Lung (tissue), 12 donors: ENCODE data around the gene USP6. TPM values are rescaled to one million over a fixed set of nuclear protein-coding genes. Genes with fewer than 3 reads are reported as not detected.

Source experiments
- ATAC-seq: fragments of 200-7000 bp; cut with Tn5 transposase; one replicate; pipeline ENCODE4 v1.9.1; 2020; ENCODE audit warnings: moderate number of reproducible peaks; ENCODE audit not compliant: insufficient read depth, low FRiP score
- DNase-seq, 3 donors: peaks; one replicate each; pipeline ENCODE4 v3.0.0-alpha.2; 2013 to 2017
- H3K27ac ChIP-seq, 2 donors: one replicate each; pipeline ENCODE4 v1.5.1; 2013; ENCODE audit warnings: mild to moderate bottlenecking in 2 of 2, moderate library complexity in 2 of 2, control low read depth in 1 of 2, inconsistent platforms in 1 of 2, low read depth in 1 of 2, low read length in 1 of 2
- H3K27me3 ChIP-seq, 3 donors: one replicate each; pipeline ENCODE4 v1.5.1; 2013; ENCODE audit warnings: low read length in 2 of 3; ENCODE audit not compliant: control insufficient read depth in 3 of 3, insufficient read depth in 3 of 3
- H3K36me3 ChIP-seq, 4 donors: one replicate each; pipeline ENCODE4 v1.5.1; 2013; ENCODE audit warnings: low read length in 4 of 4, mild to moderate bottlenecking in 1 of 4, moderate library complexity in 1 of 4; ENCODE audit not compliant: control insufficient read depth in 4 of 4, insufficient read depth in 4 of 4
- H3K4me1 ChIP-seq, 5 donors: one replicate each; pipeline ENCODE4 v1.5.1; 2013; ENCODE audit warnings: low read length in 5 of 5, mild to moderate bottlenecking in 2 of 5, moderate library complexity in 1 of 5; ENCODE audit not compliant: control insufficient read depth in 5 of 5, insufficient read depth in 5 of 5
- H3K4me3 ChIP-seq: one replicate; pipeline ENCODE4 v1.5.1; 2013; ENCODE audit warnings: mild to moderate bottlenecking, control low read depth, moderate library complexity
- H3K9ac ChIP-seq, 2 donors: one replicate each; pipeline ENCODE4 v1.5.1; 2013; ENCODE audit warnings: low read length in 2 of 2, control low read depth in 1 of 2; ENCODE audit not compliant: insufficient read depth in 1 of 2
- H3K9me3 ChIP-seq, 4 donors: one replicate each; pipeline ENCODE4 v1.5.1; 2013; ENCODE audit warnings: low read length in 3 of 4, mild to moderate bottlenecking in 1 of 4, moderate library complexity in 1 of 4; ENCODE audit not compliant: control insufficient read depth in 4 of 4, insufficient read depth in 3 of 4
- WGBS, 2 donors: extraction: QIAGEN DNeasy Blood & Tissue Kit; methylation state at CpG; one replicate each; pipeline ENCODE4 v1.1.7; 2013; 5-methylcytosine and 5-hydroxymethylcytosine counted together
- polyA plus RNA-seq, 2 donors: library from polyadenylated mRNA; stranded (reverse); fragments of 200-250 nt; gene quantifications; one replicate each; pipeline ENCODE4 v1.2.1, GENCODE V29; 2013
- total RNA-seq, 2 donors: library from RNA; depleted of rRNA in 1 of 2; stranded (reverse); fragments of >200 nt in 1 of 2; gene quantifications; one replicate each; pipeline ENCODE4 v1.2.1, GENCODE V29; 2014 to 2021
- TF ChIP-seq, protein P1 (sequence below): IDR thresholded peaks from 2 replicates; pipeline ENCODE4 v1.5.1; 2012; ENCODE audit warnings: mild to moderate bottlenecking; ENCODE audit errors: control extremely low read depth, extremely low read depth
- donor health status: control.
- donor health status: control.
- donor health status: Bipolar disorder and iron deficiency.
- donor health status: healthy.
- donor health status: DM: yes; HTN: yes; CAD: no.

The USP6 gene
- total and polyA plus RNA-seq, 4 donors: 0.05 to 0.46 (median 0.21) TPM

DNA sequence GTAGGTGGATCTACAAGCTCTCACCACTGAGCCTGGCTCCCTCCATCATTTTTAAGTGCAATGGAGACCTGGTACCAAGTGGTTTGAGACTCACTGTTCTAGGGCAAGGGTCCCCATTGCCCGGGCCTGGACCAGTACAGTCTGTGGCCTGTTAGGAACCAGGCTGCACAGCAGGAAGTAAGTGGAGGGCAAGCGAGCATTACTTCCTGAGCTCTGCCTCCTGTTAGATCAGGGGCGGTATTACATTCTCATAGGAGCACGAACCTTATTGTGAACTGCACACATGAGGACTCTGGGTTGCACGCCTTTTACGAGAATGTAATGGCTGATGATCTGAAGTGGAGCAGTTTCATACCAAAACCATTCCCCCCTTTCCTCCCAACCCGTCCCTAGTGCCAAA, 82.6 kb downstream of the USP6 start:
- Histone ChIP-seq H3K9me3 (no peaks in the 10 kb centered on the region), H3K4me1 (no peaks in the 10 kb centered on the region), H3K27me3 (no peaks in the 10 kb centered on the region), H3K4me3 (no peak overlapping the region), H3K9ac (no peak overlapping the region), H3K27ac (no peak overlapping the region), H3K36me3 (no peaks in the 10 kb centered on the region)
- 71 to 88% methylated on average over 7 of the region's 7 CpGs for WGBS, 2 donors
- TF ChIP-seq, protein P1, sequence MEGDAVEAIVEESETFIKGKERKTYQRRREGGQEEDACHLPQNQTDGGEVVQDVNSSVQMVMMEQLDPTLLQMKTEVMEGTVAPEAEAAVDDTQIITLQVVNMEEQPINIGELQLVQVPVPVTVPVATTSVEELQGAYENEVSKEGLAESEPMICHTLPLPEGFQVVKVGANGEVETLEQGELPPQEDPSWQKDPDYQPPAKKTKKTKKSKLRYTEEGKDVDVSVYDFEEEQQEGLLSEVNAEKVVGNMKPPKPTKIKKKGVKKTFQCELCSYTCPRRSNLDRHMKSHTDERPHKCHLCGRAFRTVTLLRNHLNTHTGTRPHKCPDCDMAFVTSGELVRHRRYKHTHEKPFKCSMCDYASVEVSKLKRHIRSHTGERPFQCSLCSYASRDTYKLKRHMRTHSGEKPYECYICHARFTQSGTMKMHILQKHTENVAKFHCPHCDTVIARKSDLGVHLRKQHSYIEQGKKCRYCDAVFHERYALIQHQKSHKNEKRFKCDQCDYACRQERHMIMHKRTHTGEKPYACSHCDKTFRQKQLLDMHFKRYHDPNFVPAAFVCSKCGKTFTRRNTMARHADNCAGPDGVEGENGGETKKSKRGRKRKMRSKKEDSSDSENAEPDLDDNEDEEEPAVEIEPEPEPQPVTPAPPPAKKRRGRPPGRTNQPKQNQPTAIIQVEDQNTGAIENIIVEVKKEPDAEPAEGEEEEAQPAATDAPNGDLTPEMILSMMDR: no peak
- DNase-seq (no peak), ATAC-seq (no peak)

DNA sequence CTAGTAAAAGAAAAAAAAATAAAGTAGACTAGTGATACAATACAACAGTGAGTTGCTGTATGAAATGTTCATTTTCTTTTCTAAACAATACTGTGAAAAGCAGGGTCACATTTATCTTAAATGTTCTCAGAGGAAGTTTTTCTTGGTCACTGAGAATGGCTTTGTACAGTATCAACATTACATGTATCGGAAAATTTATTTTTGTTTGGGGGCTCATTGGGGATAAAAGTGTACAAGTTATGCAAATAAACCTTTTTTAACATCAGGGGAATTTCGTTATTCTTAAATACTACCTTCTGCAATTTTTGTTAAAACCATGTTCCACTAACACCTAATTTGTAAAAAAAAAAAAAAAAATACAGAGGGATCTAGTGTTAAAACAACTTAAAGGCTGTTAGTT, 84.5 kb downstream of the USP6 start:
- Histone ChIP-seq H3K4me1 (no peaks in the 10 kb centered on the region), H3K36me3 (no peaks in the 10 kb centered on the region), H3K27me3 (no peaks in the 10 kb centered on the region), H3K9ac (no peak overlapping the region), H3K4me3 (no peak overlapping the region), H3K9me3 (no peaks in the 10 kb centered on the region), H3K27ac (no peak overlapping the region)
- DNase-seq (no peak), ATAC-seq (no peak)
- TF ChIP-seq, protein P1: no peak
- WGBS, 2 donors: 48 to 50% methylated on average over 2 of the region's 2 CpGs

DNA sequence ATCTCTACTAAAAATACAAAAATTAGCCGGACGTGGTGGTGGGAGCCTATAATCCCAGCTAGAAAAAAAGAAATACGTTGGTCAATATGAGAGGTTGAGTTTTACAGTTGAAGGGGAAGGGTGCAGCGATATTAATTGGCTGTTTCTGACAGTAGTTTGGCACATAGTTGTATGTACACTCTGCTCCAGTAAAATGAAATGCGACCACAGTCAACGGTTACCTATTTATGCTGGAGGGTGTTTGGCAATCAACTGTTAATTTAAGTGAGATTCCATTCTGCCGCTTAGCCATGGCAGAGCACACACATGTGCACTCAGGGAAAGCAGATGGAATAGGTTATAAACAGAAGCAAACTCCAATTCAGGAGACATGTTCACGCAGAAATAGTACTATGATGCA, 85.2 kb downstream of the USP6 start:
- DNase-seq: no peak
- H3K27me3 ChIP-seq: no peaks in the 10 kb centered on the region
- H3K4me3 ChIP-seq: no peak overlapping the region
- H3K9ac ChIP-seq: no peak overlapping the region
- WGBS, 2 donors: 87 to 91% methylated on average over 8 of the region's 8 CpGs
- H3K4me1 ChIP-seq: no peaks in the 10 kb centered on the region
- TF ChIP-seq, protein P1: no peak
- ATAC-seq: no peak
- H3K36me3 ChIP-seq: no peaks in the 10 kb centered on the region
- H3K27ac ChIP-seq: no peak overlapping the region
- no peaks in the 10 kb centered on the region for H3K9me3 ChIP-seq

DNA sequence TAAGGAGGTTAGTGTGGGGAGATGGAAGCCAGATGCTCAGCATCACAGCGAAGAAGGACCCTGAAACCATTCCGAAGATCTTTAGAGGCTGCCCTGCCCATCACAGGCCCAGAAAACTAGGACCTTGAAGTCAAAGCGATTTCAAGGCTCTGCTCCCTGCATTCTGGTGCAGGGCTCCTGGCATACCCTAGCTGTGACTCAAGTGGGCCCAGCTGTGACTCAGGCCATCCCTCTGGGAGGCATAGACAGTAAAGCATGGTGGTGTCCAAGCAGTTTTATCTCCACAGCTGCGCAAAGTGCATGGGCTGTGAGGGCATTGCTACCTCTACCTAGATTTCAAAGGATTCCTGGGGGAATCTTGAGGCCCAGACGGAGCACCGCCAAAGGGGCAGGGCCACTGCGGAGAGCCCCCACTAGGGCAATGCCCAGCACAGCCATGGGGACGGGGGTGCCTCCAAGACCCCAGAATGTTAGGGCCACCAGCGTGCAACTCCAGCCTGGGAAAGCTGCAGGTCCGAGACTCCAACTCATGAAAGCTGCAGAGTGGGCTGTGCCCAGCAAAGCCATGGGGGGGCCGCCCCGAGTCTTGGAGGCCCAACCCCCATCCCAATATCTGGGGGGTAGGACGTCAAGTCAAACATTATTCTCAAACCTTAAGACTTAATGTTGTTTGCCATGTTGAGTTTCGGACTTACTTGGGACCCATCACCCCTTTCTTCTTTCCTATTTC, 87.5 kb downstream of the USP6 start:
- no peaks in the 10 kb centered on the region for H3K4me1 ChIP-seq
- no peaks in the 10 kb centered on the region for H3K9me3 ChIP-seq
- no peaks in the 10 kb centered on the region for H3K27me3 ChIP-seq
- DNase-seq: peak in 2 of 3 donors; percentile 35 to 48
- H3K36me3 ChIP-seq: peaks cover 0 to 3% (median 0%) of the 10 kb centered on the region in 4 donors
- WGBS, 2 donors: 93 to 96% methylated on average over 14 of the region's 14 CpGs
- TF ChIP-seq, protein P1: no peak
- no peak overlapping the region for H3K27ac ChIP-seq
- ATAC-seq: no peak
- H3K4me3 ChIP-seq: no peak overlapping the region
- H3K9ac ChIP-seq: no peak overlapping the region
